ENCODE data around the gene HLA-DRB1.

The HLA-DRB1 gene

GRCh38 chr6:32576250-32576649 lies 13.4 kb downstream of the HLA-DRB1 start:
- no peaks in the 10 kb centered on the region for H3K4me1 ChIP-seq (ENCODE audit: control insufficient read depth, insufficient read depth, low read length)
- no peak overlapping the region for H3K27ac ChIP-seq (ENCODE audit: low read depth, low read length)
- no peaks in the 10 kb centered on the region for H3K27me3 ChIP-seq (ENCODE audit: control insufficient read depth, insufficient read depth, low read length)
- no peaks in the 10 kb centered on the region for H3K36me3 ChIP-seq (ENCODE audit: control insufficient read depth, insufficient read depth, low read length)
- H3K4me3 ChIP-seq (ENCODE audit: low read length): no peak overlapping the region
- no peak overlapping the region for H3K9ac ChIP-seq (ENCODE audit: low read length)

- H3K27me3 ChIP-seq (ENCODE audit: control insufficient read depth, insufficient read depth, low read length): no peaks in the 10 kb centered on the region
- no peak overlapping the region for H3K27ac ChIP-seq (ENCODE audit: low read depth, low read length)
- H3K36me3 ChIP-seq (ENCODE audit: control insufficient read depth, insufficient read depth, low read length): no peaks in the 10 kb centered on the region
- H3K4me3 ChIP-seq (ENCODE audit: low read length): no peak overlapping the region
- no peak overlapping the region for H3K9ac ChIP-seq (ENCODE audit: low read length)
- H3K4me1 ChIP-seq (ENCODE audit: control insufficient read depth, insufficient read depth, low read length): no peaks in the 10 kb centered on the region
Measured at GRCh38 chr6:32570363-32570905, 19.2 kb downstream of the HLA-DRB1 start.

- H3K27me3 ChIP-seq (ENCODE audit: control insufficient read depth, insufficient read depth, low read length): no peaks in the 10 kb centered on the region
- H3K9ac ChIP-seq (ENCODE audit: low read length): no peak overlapping the region
- no peak overlapping the region for H3K4me3 ChIP-seq (ENCODE audit: low read length)
- no peak overlapping the region for H3K27ac ChIP-seq (ENCODE audit: low read depth, low read length)
- H3K36me3 ChIP-seq (ENCODE audit: control insufficient read depth, insufficient read depth, low read length): no peaks in the 10 kb centered on the region
- no peaks in the 10 kb centered on the region for H3K4me1 ChIP-seq (ENCODE audit: control insufficient read depth, insufficient read depth, low read length)
Measured at GRCh38 chr6:32568561-32568960, 21.1 kb downstream of the HLA-DRB1 start.

- Histone ChIP-seq H3K27ac (ENCODE audit: low read depth, low read length) (no peak overlapping the region), H3K27me3 (ENCODE audit: control insufficient read depth, insufficient read depth, low read length) (no peaks in the 10 kb centered on the region), H3K4me3 (ENCODE audit: low read length) (no peak overlapping the region), H3K9ac (ENCODE audit: low read length) (no peak overlapping the region), H3K4me1 (ENCODE audit: control insufficient read depth, insufficient read depth, low read length) (no peaks in the 10 kb centered on the region), H3K36me3 (ENCODE audit: control insufficient read depth, insufficient read depth, low read length) (no peaks in the 10 kb centered on the region)
Measured at GRCh38 chr6:32566957-32567356, 22.7 kb downstream of the HLA-DRB1 start.

GRCh38 chr6:32565511-32565910 lies 24.1 kb downstream of the HLA-DRB1 start:
- no peaks in the 10 kb centered on the region for H3K27me3 ChIP-seq (ENCODE audit: control insufficient read depth, insufficient read depth, low read length)
- no peaks in the 10 kb centered on the region for H3K36me3 ChIP-seq (ENCODE audit: control insufficient read depth, insufficient read depth, low read length)
- H3K4me3 ChIP-seq (ENCODE audit: low read length): no peak overlapping the region
- H3K27ac ChIP-seq (ENCODE audit: low read depth, low read length): no peak overlapping the region
- H3K9ac ChIP-seq (ENCODE audit: low read length): no peak overlapping the region
- H3K4me1 ChIP-seq (ENCODE audit: control insufficient read depth, insufficient read depth, low read length): no peaks in the 10 kb centered on the region

GRCh38 chr6:32562940-32563339 lies 26.7 kb downstream of the HLA-DRB1 start:
- no peak overlapping the region for H3K27ac ChIP-seq (ENCODE audit: low read depth, low read length)
- H3K36me3 ChIP-seq (ENCODE audit: control insufficient read depth, insufficient read depth, low read length): no peaks in the 10 kb centered on the region
- H3K9ac ChIP-seq (ENCODE audit: low read length): no peak overlapping the region
- no peaks in the 10 kb centered on the region for H3K4me1 ChIP-seq (ENCODE audit: control insufficient read depth, insufficient read depth, low read length)
- no peaks in the 10 kb centered on the region for H3K27me3 ChIP-seq (ENCODE audit: control insufficient read depth, insufficient read depth, low read length)
- no peak overlapping the region for H3K4me3 ChIP-seq (ENCODE audit: low read length)

- H3K4me3 ChIP-seq (ENCODE audit: low read length): no peak overlapping the region
- no peak overlapping the region for H3K27ac ChIP-seq (ENCODE audit: low read depth, low read length)
- H3K9ac ChIP-seq (ENCODE audit: low read length): no peak overlapping the region
- H3K27me3 ChIP-seq (ENCODE audit: control insufficient read depth, insufficient read depth, low read length): no peaks in the 10 kb centered on the region
- no peaks in the 10 kb centered on the region for H3K36me3 ChIP-seq (ENCODE audit: control insufficient read depth, insufficient read depth, low read length)
- no peaks in the 10 kb centered on the region for H3K4me1 ChIP-seq (ENCODE audit: control insufficient read depth, insufficient read depth, low read length)
Measured at GRCh38 chr6:32559747-32560146, 29.9 kb downstream of the HLA-DRB1 start.

GRCh38 chr6:32558426-32559057 lies 31.1 kb downstream of the HLA-DRB1 start:
- Histone ChIP-seq H3K4me3 (ENCODE audit: low read length) (no peak overlapping the region), H3K4me1 (ENCODE audit: control insufficient read depth, insufficient read depth, low read length) (no peaks in the 10 kb centered on the region), H3K9ac (ENCODE audit: low read length) (no peak overlapping the region), H3K27me3 (ENCODE audit: control insufficient read depth, insufficient read depth, low read length) (no peaks in the 10 kb centered on the region), H3K36me3 (ENCODE audit: control insufficient read depth, insufficient read depth, low read length) (no peaks in the 10 kb centered on the region), H3K27ac (ENCODE audit: low read depth, low read length) (no peak overlapping the region)

- Histone ChIP-seq H3K27me3 (ENCODE audit: control insufficient read depth, insufficient read depth, low read length) (no peaks in the 10 kb centered on the region), H3K27ac (ENCODE audit: low read depth, low read length) (no peak overlapping the region), H3K9ac (ENCODE audit: low read length) (no peak overlapping the region), H3K4me1 (ENCODE audit: control insufficient read depth, insufficient read depth, low read length) (no peaks in the 10 kb centered on the region), H3K4me3 (ENCODE audit: low read length) (no peak overlapping the region), H3K36me3 (ENCODE audit: control insufficient read depth, insufficient read depth, low read length) (no peaks in the 10 kb centered on the region)
Measured at GRCh38 chr6:32554116-32554965, 35.3 kb downstream of the HLA-DRB1 start.

- no peak overlapping the region for H3K27ac ChIP-seq (ENCODE audit: low read depth, low read length)
- H3K27me3 ChIP-seq (ENCODE audit: control insufficient read depth, insufficient read depth, low read length): no peaks in the 10 kb centered on the region
- no peak overlapping the region for H3K4me3 ChIP-seq (ENCODE audit: low read length)
- H3K36me3 ChIP-seq (ENCODE audit: control insufficient read depth, insufficient read depth, low read length): no peaks in the 10 kb centered on the region
- H3K9ac ChIP-seq (ENCODE audit: low read length): no peak overlapping the region
- no peaks in the 10 kb centered on the region for H3K4me1 ChIP-seq (ENCODE audit: control insufficient read depth, insufficient read depth, low read length)
Measured at GRCh38 chr6:32553037-32553742, 36.5 kb downstream of the HLA-DRB1 start.

- H3K4me1 ChIP-seq (ENCODE audit: control insufficient read depth, insufficient read depth, low read length): no peaks in the 10 kb centered on the region
Measured at GRCh38 chr6:32551410-32551809, 38.2 kb downstream of the HLA-DRB1 start.

GRCh38 chr6:32539839-32540238 lies 49.8 kb downstream of the HLA-DRB1 start:
- no peak overlapping the region for H3K9ac ChIP-seq (ENCODE audit: low read length)
- H3K36me3 ChIP-seq (ENCODE audit: control insufficient read depth, insufficient read depth, low read length): no peaks in the 10 kb centered on the region
- H3K4me1 ChIP-seq (ENCODE audit: control insufficient read depth, insufficient read depth, low read length): no peaks in the 10 kb centered on the region
- no peaks in the 10 kb centered on the region for H3K27me3 ChIP-seq (ENCODE audit: control insufficient read depth, insufficient read depth, low read length)
- no peak overlapping the region for H3K4me3 ChIP-seq (ENCODE audit: low read length)
- H3K27ac ChIP-seq (ENCODE audit: low read depth, low read length): no peak overlapping the region

More at GRCh38 chr6:32551410-32551809, 38.2 kb downstream of the HLA-DRB1 start:
- Histone ChIP-seq H3K9ac (ENCODE audit: low read length) (no peak overlapping the region), H3K27ac (ENCODE audit: low read depth, low read length) (no peak overlapping the region), H3K4me3 (ENCODE audit: low read length) (no peak overlapping the region), H3K36me3 (ENCODE audit: control insufficient read depth, insufficient read depth, low read length) (no peaks in the 10 kb centered on the region), H3K27me3 (ENCODE audit: control insufficient read depth, insufficient read depth, low read length) (no peaks in the 10 kb centered on the region)
